A673 (cell line): ENCODE data around the gene VCX3B.

Experiments
- EZH2 ChIP-seq: fragments of 200-600 bp; sonication (generic); IDR thresholded peaks from 2 replicates; pipeline ENCODE4 v1.6.1; 2017; ENCODE audit warnings: borderline replicate concordance, low read depth, mild to moderate bottlenecking, mixed read lengths, antibody characterized with exemption, low read length; ENCODE audit not compliant: poor library complexity, severe bottlenecking
- TF ChIP-seq, protein P1 (sequence below): fragments of 300-800, 200-600 bp; sonication (generic); conservative IDR thresholded peaks from 2 replicates; pipeline ENCODE4 v1.5.1; 2017; ENCODE audit warnings: low read depth, mild to moderate bottlenecking, antibody characterized with exemption, low read length, moderate library complexity, mixed read lengths

DNA sequence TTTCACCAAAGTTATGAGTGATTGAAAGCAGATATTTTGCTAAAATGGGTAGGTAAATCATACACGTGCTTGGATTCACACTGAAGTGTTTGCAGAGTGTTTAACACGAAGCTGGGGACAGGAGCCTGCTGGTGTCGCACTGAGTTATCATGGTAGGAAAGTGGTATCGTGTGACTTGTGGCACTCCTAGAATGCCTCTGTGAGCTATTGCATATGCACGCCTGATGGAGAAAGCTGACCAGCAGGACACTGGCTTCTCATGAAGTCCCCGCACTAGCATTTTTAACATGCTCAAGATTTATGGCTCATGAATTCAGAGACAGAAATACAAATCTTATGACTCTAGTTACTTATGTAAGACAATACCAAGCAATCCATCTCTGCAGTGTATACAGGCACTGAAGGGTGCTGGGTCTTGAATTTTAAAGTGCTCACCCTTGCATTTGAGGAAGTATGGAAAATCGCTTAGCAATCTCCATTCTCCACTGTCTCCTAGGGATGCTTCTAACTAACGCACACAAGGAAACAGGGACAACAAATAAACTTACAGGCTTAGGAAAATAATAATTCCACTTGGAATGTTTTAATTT lies 19.8 kb downstream of the VCX3B start:
- TF ChIP-seq, protein P1, sequence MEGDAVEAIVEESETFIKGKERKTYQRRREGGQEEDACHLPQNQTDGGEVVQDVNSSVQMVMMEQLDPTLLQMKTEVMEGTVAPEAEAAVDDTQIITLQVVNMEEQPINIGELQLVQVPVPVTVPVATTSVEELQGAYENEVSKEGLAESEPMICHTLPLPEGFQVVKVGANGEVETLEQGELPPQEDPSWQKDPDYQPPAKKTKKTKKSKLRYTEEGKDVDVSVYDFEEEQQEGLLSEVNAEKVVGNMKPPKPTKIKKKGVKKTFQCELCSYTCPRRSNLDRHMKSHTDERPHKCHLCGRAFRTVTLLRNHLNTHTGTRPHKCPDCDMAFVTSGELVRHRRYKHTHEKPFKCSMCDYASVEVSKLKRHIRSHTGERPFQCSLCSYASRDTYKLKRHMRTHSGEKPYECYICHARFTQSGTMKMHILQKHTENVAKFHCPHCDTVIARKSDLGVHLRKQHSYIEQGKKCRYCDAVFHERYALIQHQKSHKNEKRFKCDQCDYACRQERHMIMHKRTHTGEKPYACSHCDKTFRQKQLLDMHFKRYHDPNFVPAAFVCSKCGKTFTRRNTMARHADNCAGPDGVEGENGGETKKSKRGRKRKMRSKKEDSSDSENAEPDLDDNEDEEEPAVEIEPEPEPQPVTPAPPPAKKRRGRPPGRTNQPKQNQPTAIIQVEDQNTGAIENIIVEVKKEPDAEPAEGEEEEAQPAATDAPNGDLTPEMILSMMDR = no peak
- no peak for TF ChIP-seq EZH2
